GM23338 (cell line): Measurements from ENCODE around the gene ACP2. TPM values are rescaled to one million over a fixed set of nuclear protein-coding genes. Genes with fewer than 3 reads are reported as not detected.

ENCODE experiments used
- ATAC-seq: fragments of 200-7000 bp; cut with Tn5 transposase; 3 replicates; pipeline ENCODE4 v1.9.1; 2020
- DNase-seq: peaks from one replicate; pipeline ENCODE4 v3.0.0-alpha.2; 2015; ENCODE audit warnings: low spot score
- H2AFZ ChIP-seq: fragments of 200-600 bp; sonication (generic); 2 replicates; pipeline ENCODE4 v1.8.0; 2016; ENCODE audit warnings: antibody characterized with exemption, mild to moderate bottlenecking, moderate library complexity
- H3F3A ChIP-seq: fragments of 200-600 bp; sonication (generic); replicated peaks from 2 replicates; pipeline ENCODE4 v1.8.0; 2017; ENCODE audit warnings: antibody characterized with exemption, mixed run types, low read depth
- H3K27ac ChIP-seq: fragments of 200-600 bp; sonication (generic); 2 replicates; pipeline ENCODE4 v1.6.1; 2016; ENCODE audit warnings: low read depth
- H3K27me3 ChIP-seq: fragments of 200-600 bp; sonication (generic); 2 replicates; pipeline ENCODE4 v1.8.0; 2016; ENCODE audit warnings: mild to moderate bottlenecking, mixed run types, moderate library complexity; ENCODE audit not compliant: insufficient read depth
- H3K36me3 ChIP-seq: fragments of 200-600 bp; sonication (generic); 2 replicates; pipeline ENCODE4 v1.8.0; 2016; ENCODE audit warnings: mild to moderate bottlenecking; ENCODE audit not compliant: insufficient read depth
- H3K4me1 ChIP-seq: fragments of 200-600 bp; sonication (generic); 2 replicates; pipeline ENCODE4 v1.8.0; 2016; ENCODE audit warnings: mild to moderate bottlenecking, moderate library complexity; ENCODE audit not compliant: insufficient read depth
- H3K4me2 ChIP-seq: fragments of 200-600 bp; sonication (generic); 2 replicates; pipeline ENCODE4 v1.7.1; 2017; ENCODE audit warnings: mixed run types
- H3K4me3 ChIP-seq: fragments of 200-600 bp; sonication (generic); 2 replicates; pipeline ENCODE4 v1.6.1; 2016; ENCODE audit warnings: mixed run types
- H3K79me2 ChIP-seq: fragments of 200-600 bp; sonication (generic); replicated peaks from 2 replicates; pipeline ENCODE4 v1.8.0; 2017; ENCODE audit warnings: mild to moderate bottlenecking; ENCODE audit not compliant: insufficient read depth
- H3K9me2 ChIP-seq: fragments of 200-600 bp; sonication (generic); 2 replicates; pipeline ENCODE4 v1.8.0; 2017; ENCODE audit not compliant: insufficient read depth
- H4K20me1 ChIP-seq: fragments of 200-600 bp; sonication (generic); replicated peaks from 2 replicates; pipeline ENCODE4 v1.8.0; 2017; ENCODE audit warnings: mild to moderate bottlenecking; ENCODE audit not compliant: insufficient read depth
- H3K27ac Mint-ChIP-seq: 2 replicates; pipeline ENCODE4 v1.8.0; 2020; ENCODE audit warnings: inconsistent platforms, mild to moderate bottlenecking, moderate library complexity, mixed read lengths
- H3K27me3 Mint-ChIP-seq: 3 replicates; pipeline ENCODE4 v1.8.0; 2022; ENCODE audit warnings: low read depth, mild to moderate bottlenecking, moderate library complexity, mixed read lengths, inconsistent platforms; ENCODE audit not compliant: insufficient read depth, poor library complexity
- H3K36me3 Mint-ChIP-seq: 3 replicates; pipeline ENCODE4 v1.8.0; 2021; ENCODE audit warnings: low read depth, mild to moderate bottlenecking, inconsistent platforms, moderate library complexity, mixed read lengths
- H3K4me1 Mint-ChIP-seq: 3 replicates; pipeline ENCODE4 v1.8.0; 2020; ENCODE audit warnings: mild to moderate bottlenecking, inconsistent platforms, mixed read lengths
- H3K4me3 Mint-ChIP-seq: 3 replicates; pipeline ENCODE4 v1.8.0; 2021; ENCODE audit warnings: moderate library complexity, mild to moderate bottlenecking, inconsistent platforms, mixed read lengths
- H3K9me3 Mint-ChIP-seq: 3 replicates; pipeline ENCODE4 v1.8.0; 2020; ENCODE audit warnings: moderate library complexity, mild to moderate bottlenecking, inconsistent platforms, mixed read lengths
- CREB1 ChIP-seq: fragments of 250-450 bp; sonication (Bioruptor Pico); IDR thresholded peaks from 2 replicates; pipeline ENCODE4 v1.5.0; 2020; ENCODE audit warnings: low read depth, mild to moderate bottlenecking, moderate library complexity
- ETS1 ChIP-seq: IDR thresholded peaks from 2 replicates; pipeline ENCODE4 v1.6.1; 2016; ENCODE audit warnings: antibody characterized with exemption
- EZH2 ChIP-seq: fragments of 200-600 bp; sonication (generic); IDR thresholded peaks from one replicate; pipeline ENCODE4 v1.8.0; 2017; ENCODE audit warnings: antibody characterized with exemption, mild to moderate bottlenecking, low read depth; ENCODE audit not compliant: unreplicated experiment
- EZH2phosphoT487 ChIP-seq: fragments of 200-600 bp; sonication (generic); IDR thresholded peaks from one replicate; pipeline ENCODE4 v1.8.1; 2018; ENCODE audit warnings: antibody characterized with exemption; ENCODE audit not compliant: unreplicated experiment
- JUNB ChIP-seq: IDR thresholded peaks from one replicate; pipeline ENCODE4 v1.6.1; 2016; ENCODE audit warnings: antibody characterized with exemption; ENCODE audit not compliant: unreplicated experiment
- NANOG ChIP-seq: IDR thresholded peaks from 2 replicates; pipeline ENCODE4 v1.6.1; 2016; ENCODE audit warnings: antibody characterized with exemption, borderline replicate concordance
- POLR2AphosphoS5 ChIP-seq: IDR thresholded peaks from 2 replicates; pipeline ENCODE4 v1.6.1; 2016; ENCODE audit warnings: antibody characterized with exemption, low read depth
- REST ChIP-seq: IDR thresholded peaks from one replicate; pipeline ENCODE4 v1.6.1; 2018; ENCODE audit warnings: antibody characterized with exemption; ENCODE audit not compliant: unreplicated experiment
- STAT1 ChIP-seq: IDR thresholded peaks from one replicate; pipeline ENCODE4 v1.6.1; 2016; ENCODE audit warnings: antibody characterized with exemption; ENCODE audit not compliant: unreplicated experiment
- ZNF114 ChIP-seq: fragments of 250-450 bp; sonication (Bioruptor Pico); IDR thresholded peaks from 2 replicates; pipeline ENCODE4 v1.5.0; 2020; ENCODE audit warnings: mild to moderate bottlenecking, moderate library complexity
- ZNF331 ChIP-seq: fragments of 250-450 bp; sonication (Bioruptor Pico); IDR thresholded peaks from 2 replicates; pipeline ENCODE4 v1.5.0; 2020; ENCODE audit warnings: low read depth, mild to moderate bottlenecking, moderate library complexity
- ZNF462 ChIP-seq: fragments of 250-450 bp; sonication (Bioruptor Pico); IDR thresholded peaks from 2 replicates; pipeline ENCODE4 v1.5.0; 2020; ENCODE audit warnings: mild to moderate bottlenecking, moderate library complexity
- polyA plus RNA-seq: library from polyadenylated mRNA; unstranded; fragments of >200 nt; fragmentation: Nextera tagmentation; extraction: Ambion mirVana; gene quantifications from 2 replicates; pipeline ENCODE4 v1.2.1, GENCODE V29; 2016
- total RNA-seq: library from RNA; depleted of rRNA; stranded (reverse); fragments of >200 nt; shearing (Covaris generic); gene quantifications from 2 replicates; pipeline ENCODE4 v1.2.3, GENCODE V29; 2014
- TF ChIP-seq, protein P1 (sequence below), 2 experiments: fragments of 200-600 bp in 1 of 2; sonication (generic) in 1 of 2; conservative IDR thresholded peaks; 2 replicates each; pipeline versions ENCODE4 v1.5.1 to v1.6.1; 2016 to 2017; ENCODE audit warnings: antibody characterized with exemption in 2 of 2, low read depth in 2 of 2, mild to moderate bottlenecking in 2 of 2, moderate library complexity in 1 of 2

The ACP2 gene
- total and polyA plus RNA-seq, 2 experiments from 2014 or later = 7.3 to 32.1 TPM

DNA sequence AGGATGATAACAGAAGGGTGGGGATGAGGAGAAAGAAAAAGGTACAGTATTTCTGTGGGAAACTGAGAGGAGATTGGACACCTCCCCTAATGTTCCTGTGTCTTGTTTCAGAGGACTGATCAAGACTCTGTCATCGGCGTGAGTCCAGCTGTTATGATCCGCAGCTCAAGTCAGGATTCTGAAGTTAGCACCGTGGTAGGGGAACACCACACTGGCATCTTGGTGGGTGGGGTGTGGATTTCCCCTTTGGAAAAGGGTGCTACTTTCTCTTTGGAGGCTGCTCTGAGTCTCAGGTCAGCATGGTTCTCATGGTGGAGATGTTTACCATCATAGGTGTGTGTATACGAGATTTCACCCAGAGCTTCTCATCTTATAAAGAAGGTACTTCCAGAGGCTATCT lies 46.8 kb upstream of the ACP2 start:
- H3K4me1 ChIP-seq = no peaks in the 10 kb centered on the region
- Mint-ChIP-seq H3K4me1 (no peaks in the 10 kb centered on the region), H3K27ac (no peak overlapping the region), H3K36me3 (peaks cover 76% of the 10 kb centered on the region), H3K9me3 (no peaks in the 10 kb centered on the region), H3K27me3 (peaks cover 2% of the 10 kb centered on the region), H3K4me3 (no peak overlapping the region)
- peaks cover 32% of the 10 kb centered on the region for H3K36me3 ChIP-seq
- H3F3A ChIP-seq = no peaks in the 10 kb centered on the region
- TF ChIP-seq NANOG = no peak
- no peak for TF ChIP-seq POLR2AphosphoS5
- no peak for TF ChIP-seq ETS1
- no peak for TF ChIP-seq CREB1 (CRISPR knock-in tag)
- no peak for TF ChIP-seq ZNF331
- TF ChIP-seq ZNF114 (CRISPR knock-in tag) = no peak
- TF ChIP-seq ZNF462 = no peak
- no peak for TF ChIP-seq EZH2phosphoT487
- no peak for TF ChIP-seq REST
- no peak for TF ChIP-seq EZH2
- TF ChIP-seq STAT1 = no peak
- TF ChIP-seq JUNB = no peak
- TF ChIP-seq, protein P1, sequence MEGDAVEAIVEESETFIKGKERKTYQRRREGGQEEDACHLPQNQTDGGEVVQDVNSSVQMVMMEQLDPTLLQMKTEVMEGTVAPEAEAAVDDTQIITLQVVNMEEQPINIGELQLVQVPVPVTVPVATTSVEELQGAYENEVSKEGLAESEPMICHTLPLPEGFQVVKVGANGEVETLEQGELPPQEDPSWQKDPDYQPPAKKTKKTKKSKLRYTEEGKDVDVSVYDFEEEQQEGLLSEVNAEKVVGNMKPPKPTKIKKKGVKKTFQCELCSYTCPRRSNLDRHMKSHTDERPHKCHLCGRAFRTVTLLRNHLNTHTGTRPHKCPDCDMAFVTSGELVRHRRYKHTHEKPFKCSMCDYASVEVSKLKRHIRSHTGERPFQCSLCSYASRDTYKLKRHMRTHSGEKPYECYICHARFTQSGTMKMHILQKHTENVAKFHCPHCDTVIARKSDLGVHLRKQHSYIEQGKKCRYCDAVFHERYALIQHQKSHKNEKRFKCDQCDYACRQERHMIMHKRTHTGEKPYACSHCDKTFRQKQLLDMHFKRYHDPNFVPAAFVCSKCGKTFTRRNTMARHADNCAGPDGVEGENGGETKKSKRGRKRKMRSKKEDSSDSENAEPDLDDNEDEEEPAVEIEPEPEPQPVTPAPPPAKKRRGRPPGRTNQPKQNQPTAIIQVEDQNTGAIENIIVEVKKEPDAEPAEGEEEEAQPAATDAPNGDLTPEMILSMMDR (conservative IDR thresholded peaks at IDR 0.05; ENCODE audit: low read depth in 2 of 2) = no peak
- H3K9me2 ChIP-seq = no peaks in the 10 kb centered on the region
- H4K20me1 ChIP-seq = peaks cover 5% of the 10 kb centered on the region
- H3K4me3 ChIP-seq = no peak overlapping the region
- ATAC-seq = no peak
- no peaks in the 10 kb centered on the region for H3K27me3 ChIP-seq
- H2AFZ ChIP-seq = no peak overlapping the region
- no peak overlapping the region for H3K27ac ChIP-seq
- no peak overlapping the region for H3K4me2 ChIP-seq
- no peaks in the 10 kb centered on the region for H3K79me2 ChIP-seq
- DNase-seq = no peak
